ENCODE measurements around the gene LPIN1.
"Not testable (repeated sequence)": the region's sequence is repeated elsewhere in the genome, so short reads cannot be mapped to it uniquely, and the experiment has no call there.

LPIN1 gene

GRCh38 chr2:11811036-11811654 is 64.7 kb downstream of the LPIN1 start:
- no peak for TF ChIP-seq ZFX (IDR thresholded peaks at IDR 0.05)
- TF ChIP-seq CTCF (conservative IDR thresholded peaks at IDR 0.05) = no peak
- no peak overlapping the region for H3K27ac ChIP-seq

GRCh38 chr2:11812466-11813248 is 66.2 kb downstream of the LPIN1 start:
- TF ChIP-seq ZFX (IDR thresholded peaks at IDR 0.05) = no peak
- no peak overlapping the region for H3K27ac ChIP-seq

DNA sequence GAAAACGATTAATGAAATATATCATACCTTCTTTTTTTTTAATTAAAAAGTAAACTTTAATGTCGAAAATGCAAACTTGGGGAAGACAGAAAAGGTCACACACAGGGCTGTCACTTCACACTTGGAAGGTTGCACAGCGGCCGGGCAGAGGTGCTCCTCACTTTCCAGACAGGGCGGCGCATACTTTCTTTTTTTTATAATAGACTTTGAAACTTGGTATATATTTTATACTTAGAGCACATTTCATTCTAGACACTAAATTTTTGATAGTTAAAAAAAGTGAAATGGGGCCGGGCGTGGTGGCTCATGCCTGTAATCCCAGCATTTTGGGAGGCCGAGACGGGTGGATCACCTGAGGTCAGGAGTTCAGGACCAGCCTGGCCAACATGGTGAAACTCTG is 66.9 kb downstream of the LPIN1 start:
- H3K27ac ChIP-seq = not testable (repeated sequence)

- H3K27ac ChIP-seq = no peak overlapping the region
- no peak for TF ChIP-seq ZFX (IDR thresholded peaks at IDR 0.05)
- TF ChIP-seq CTCF (conservative IDR thresholded peaks at IDR 0.05) = no peak
Measured at GRCh38 chr2:11813951-11814350, 67.5 kb downstream of the LPIN1 start.

DNA sequence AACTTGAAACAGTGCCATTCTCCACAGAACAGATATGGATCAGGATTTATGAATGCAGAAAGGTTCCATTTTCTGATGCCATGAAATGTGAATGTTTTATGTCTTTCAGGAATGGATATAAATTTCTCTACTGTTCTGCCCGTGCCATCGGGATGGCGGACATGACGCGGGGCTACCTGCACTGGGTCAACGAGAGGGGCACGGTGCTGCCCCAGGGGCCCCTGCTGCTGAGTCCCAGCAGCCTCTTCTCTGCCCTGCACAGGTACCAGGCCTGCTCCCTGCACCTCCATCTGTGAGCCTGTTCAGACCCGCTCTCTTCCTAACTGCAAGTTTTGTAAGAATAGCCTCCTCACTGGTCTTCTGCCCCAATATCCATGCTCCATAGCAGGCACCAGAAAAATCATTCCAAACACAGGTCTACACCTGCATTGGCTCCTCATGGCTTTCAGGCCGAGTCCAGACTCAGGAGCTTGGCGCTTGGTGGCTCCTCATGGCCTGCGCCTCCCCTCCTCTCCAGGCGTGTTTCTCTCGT is 68.6 kb downstream of the LPIN1 start:
- TF ChIP-seq CTCF (conservative IDR thresholded peaks at IDR 0.05) = no peak
- TF ChIP-seq ZFX (IDR thresholded peaks at IDR 0.05) = no peak
- no peak overlapping the region for H3K27ac ChIP-seq

GRCh38 chr2:11816935-11817334 is 70.5 kb downstream of the LPIN1 start:
- not testable (repeated sequence) for H3K27ac ChIP-seq

- H3K27ac ChIP-seq = no peak overlapping the region
Measured at GRCh38 chr2:11819235-11819729, 72.8 kb downstream of the LPIN1 start.

GRCh38 chr2:11820650-11821049 is 74.2 kb downstream of the LPIN1 start:
- H3K27ac ChIP-seq = no peak overlapping the region
- TF ChIP-seq ZFX (IDR thresholded peaks at IDR 0.05) (no peak), CTCF (conservative IDR thresholded peaks at IDR 0.05) (no peak)

More at GRCh38 chr2:11819235-11819729, 72.8 kb downstream of the LPIN1 start:
- no peak for TF ChIP-seq ZFX (IDR thresholded peaks at IDR 0.05)
- no peak for TF ChIP-seq CTCF (conservative IDR thresholded peaks at IDR 0.05)

- TF ChIP-seq CTCF (conservative IDR thresholded peaks at IDR 0.05) (no peak), ZFX (IDR thresholded peaks at IDR 0.05) (no peak)
- no peak overlapping the region for H3K27ac ChIP-seq
Measured at GRCh38 chr2:11821705-11822104, 75.3 kb downstream of the LPIN1 start.

DNA sequence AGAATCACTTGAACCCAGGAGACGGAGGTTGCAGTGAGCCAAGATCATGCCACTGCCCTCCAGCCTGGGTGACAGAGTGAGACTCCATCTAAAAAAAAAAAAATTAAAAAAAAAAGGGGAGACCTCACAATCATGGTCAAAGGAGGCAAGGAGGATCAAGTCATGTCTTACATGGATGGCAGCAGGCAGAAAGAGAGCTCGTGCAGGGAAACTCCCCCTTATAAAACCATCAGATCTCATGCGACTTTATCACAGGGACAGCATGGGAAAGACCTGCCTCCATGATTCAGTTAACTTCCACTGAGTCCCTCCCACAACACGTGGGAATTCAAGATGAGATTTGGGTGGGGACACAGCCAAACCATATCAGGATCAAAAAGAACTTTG is 75.9 kb downstream of the LPIN1 start:
- not testable (repeated sequence) for H3K27ac ChIP-seq
